A549 (cell line): ENCODE measurements around the gene RTEL1.
"Not testable (repeated sequence)": the region's sequence is repeated elsewhere in the genome, so short reads cannot be mapped to it uniquely, and the experiment has no call there.

Experiments
- CEBPB ChIP-seq, 2 experiments: fragments of >200 bp in 1 of 2; sonication (Bioruptor Twin) in 1 of 2; formaldehyde crosslinking in 1 of 2; IDR thresholded peaks; 2 replicates each; pipeline ENCODE4 v1.6.1; 2012 to 2016
- CHD2 ChIP-seq: fragments of 150-350 bp; IDR thresholded peaks from 2 replicates; pipeline ENCODE4 v1.6.1; 2014; ENCODE audit warnings: low read length; ENCODE audit not compliant: partially characterized antibody
- CTCF ChIP-seq: fragments of >200 bp; sonication (Bioruptor Twin); formaldehyde crosslinking; IDR thresholded peaks from 3 replicates; pipeline ENCODE4 v1.5.1; 2016
- ELK1 ChIP-seq: fragments of 150-350 bp; IDR thresholded peaks from 2 replicates; pipeline ENCODE4 v1.6.1; 2014; ENCODE audit warnings: low read depth, mild to moderate bottlenecking, low read length
- EP300 ChIP-seq, 2 experiments: fragments of >200 bp; sonication (Bioruptor Twin); formaldehyde crosslinking; IDR thresholded peaks; 2 replicates in 1 of 2; 3 replicates in 1 of 2; pipeline ENCODE4 v1.6.1; 2016 to 2017
- MAFK ChIP-seq: fragments of 450-650 bp; IDR thresholded peaks from 2 replicates; pipeline ENCODE4 v1.6.1; 2014; ENCODE audit not compliant: partially characterized antibody
- NPAS2 ChIP-seq: fragments of 250-450 bp; sonication (Bioruptor Pico); IDR thresholded peaks from 2 replicates; pipeline ENCODE4 v1.8.0; 2022; ENCODE audit warnings: mild to moderate bottlenecking, moderate library complexity, borderline replicate concordance
- NR3C1 ChIP-seq: fragments of >200 bp; sonication (Bioruptor Twin); formaldehyde crosslinking; IDR thresholded peaks from 3 replicates; pipeline ENCODE4 v1.6.1; 2017
- PBX3 ChIP-seq: IDR thresholded peaks from 2 replicates; pipeline ENCODE4 v1.6.1; 2012
- POLR2A ChIP-seq: IDR thresholded peaks from 2 replicates; pipeline ENCODE4 v1.6.1; 2012; ENCODE audit warnings: mild to moderate bottlenecking, low read length
- POLR2AphosphoS2 ChIP-seq: conservative IDR thresholded peaks from 2 replicates; pipeline ENCODE4 v1.6.1; 2012; ENCODE audit warnings: low read length, improper control_type of control experiment, inconsistent platforms
- RFX5 ChIP-seq: fragments of 450-650 bp; IDR thresholded peaks from 2 replicates; pipeline ENCODE4 v1.7.1; 2014; ENCODE audit warnings: antibody characterized with exemption, mild to moderate bottlenecking, moderate library complexity
- SREBF2 ChIP-seq: fragments of 450-650 bp; IDR thresholded peaks from 2 replicates; pipeline ENCODE4 v1.6.1; 2014; ENCODE audit warnings: mild to moderate bottlenecking, moderate library complexity

- not testable (repeated sequence) for TF ChIP-seq CTCF; NPAS2 (CRISPR knock-in tag); POLR2A; POLR2AphosphoS2; RFX5; CEBPB (IDR thresholded peaks at IDR 0.05); PBX3; ELK1; EP300 (IDR thresholded peaks at IDR 0.05); MAFK; NR3C1; SREBF2; CHD2
These were observed 72.1 kb downstream of the RTEL1 start for GRCh38 chr20:63730189-63730733.
